Lower leg skin (tissue), 4 donors: Measurements from ENCODE around the gene FRA10AC1. TPM values are rescaled to one million over a fixed set of nuclear protein-coding genes. Genes with fewer than 3 reads are reported as not detected.
A peak's percentile ranks its signal among the peaks of the same experiment; 100 is the strongest.

Source experiments
- DNase-seq, 2 donors: peaks; one replicate each; pipeline ENCODE4 v3.0.0-alpha.2; 2019; ENCODE audit warnings: low spot score in 2 of 2
- H3K4me3 ChIP-seq: fragments of 200-600 bp; sonication (generic); 2 replicates; pipeline ENCODE4 v1.5.1; 2017; ENCODE audit warnings: mild to moderate bottlenecking, low read depth; ENCODE audit not compliant: poor library complexity, severe bottlenecking
- CTCF ChIP-seq, 3 donors: fragments of 450-650 bp; IDR thresholded peaks; one replicate each; pipeline ENCODE4 v1.5.1; 2016; ENCODE audit warnings: antibody characterized with exemption in 3 of 3, mild to moderate bottlenecking in 3 of 3, moderate library complexity in 2 of 3
- POLR2A ChIP-seq, 2 donors: fragments of 450-650 bp; IDR thresholded peaks; one replicate each; pipeline ENCODE4 v1.6.1; 2016 to 2017; ENCODE audit warnings: antibody characterized with exemption in 2 of 2, mild to moderate bottlenecking in 1 of 2, moderate library complexity in 1 of 2
- WGBS, 2 donors: methylation state at CpG; one replicate each; pipeline ENCODE4 v1.1.5; 2018; 5-methylcytosine and 5-hydroxymethylcytosine counted together
- intact Hi-C: fragments of 100-400 bp; cut with DNase I; formaldehyde crosslinking; loops from one replicate; pipeline ENCODE4 v1.15.0; 2023; ENCODE audit warnings: low total_unique reads
- total RNA-seq, 4 donors: library from RNA; depleted of rRNA; stranded (reverse); fragments of >200 nt; gene quantifications; one replicate each; pipeline ENCODE4 v1.1.0, GENCODE V29; 2016

FRA10AC1 gene
- total RNA-seq, 4 donors from 2014 or later: 6.8 to 25.0 (median 11.5) TPM

GRCh38 chr10:93711891-93712290, 9.5 kb upstream of the FRA10AC1 start:
- intact Hi-C loops: no loop called here
- H3K4me3 ChIP-seq: no peak overlapping the region
- no peak for DNase-seq
- WGBS, 2 donors: 53 to 61% methylated on average over 3 of the region's 3 CpGs
- no peak for TF ChIP-seq POLR2A (IDR thresholded peaks at IDR 0.05)
- TF ChIP-seq CTCF (IDR thresholded peaks at IDR 0.05): no peak

- H3K4me3 ChIP-seq: no peak overlapping the region
- no peak for TF ChIP-seq CTCF (IDR thresholded peaks at IDR 0.05)
- no peak for TF ChIP-seq POLR2A (IDR thresholded peaks at IDR 0.05)
- intact Hi-C loops: no loop called here
- 68 to 71% methylated on average over 5 of the region's 5 CpGs for WGBS, 2 donors
- DNase-seq: no peak
These were observed 8.0 kb upstream of the FRA10AC1 start for GRCh38 chr10:93710333-93710909.

GRCh38 chr10:93707623-93708022, 5.2 kb upstream of the FRA10AC1 start:
- no peak overlapping the region for H3K4me3 ChIP-seq
- TF ChIP-seq CTCF (IDR thresholded peaks at IDR 0.05) (no peak), POLR2A (IDR thresholded peaks at IDR 0.05) (no peak)
- DNase-seq: no peak
- intact Hi-C loops: no loop called here

- intact Hi-C loops: loop anchor here (5.0 kb wide), 1 partner anchor 113 kb away; no protein-coding TSS in a partner anchor
- no peak for TF ChIP-seq CTCF (IDR thresholded peaks at IDR 0.05)
- TF ChIP-seq POLR2A (IDR thresholded peaks at IDR 0.05): no peak
- H3K4me3 ChIP-seq: no peak overlapping the region
- DNase-seq: no peak
- 88 to 91% methylated on average over 5 of the region's 5 CpGs for WGBS, 2 donors
These were observed 2.1 kb upstream of the FRA10AC1 start for GRCh38 chr10:93704451-93704850.

- 74 to 80% methylated on average over 1 of the region's 1 CpG for WGBS, 2 donors
- H3K4me3 ChIP-seq: no peak overlapping the region
- DNase-seq: no peak
- TF ChIP-seq POLR2A (IDR thresholded peaks at IDR 0.05): no peak
- TF ChIP-seq CTCF (IDR thresholded peaks at IDR 0.05): no peak
- intact Hi-C loops: loop anchor here (5.0 kb wide), 1 partner anchor 113 kb away; no protein-coding TSS in a partner anchor
These were observed 1.4 kb upstream of the FRA10AC1 start for GRCh38 chr10:93703841-93704240.

- 1 to 5% methylated on average over 12 of the region's 12 CpGs for WGBS, 2 donors
- intact Hi-C loops: loop anchor here (5.0 kb wide), 1 partner anchor 114 kb away; no protein-coding TSS in a partner anchor
These were observed 674 bp upstream of the FRA10AC1 start for GRCh38 chr10:93703066-93703465.

More at GRCh38 chr10:93703066-93703465, 674 bp upstream of the FRA10AC1 start:
- no peak for DNase-seq
- TF ChIP-seq POLR2A (IDR thresholded peaks at IDR 0.05) (no peak), CTCF (IDR thresholded peaks at IDR 0.05) (no peak)
- H3K4me3 ChIP-seq: peak overlapping the region; percentile 55
